ENCODE data around the gene EFEMP1.

EFEMP1 gene

GRCh38 chr2:55896633-55897032 lies 26.9 kb downstream of the EFEMP1 start:
- DNase-seq (ENCODE audit: low spot score) = no peak

GRCh38 chr2:55894720-55895119 lies 28.9 kb downstream of the EFEMP1 start:
- no peak for DNase-seq (ENCODE audit: low spot score)

- no peak for DNase-seq (ENCODE audit: low spot score)
Measured at GRCh38 chr2:55891671-55892094, 31.9 kb downstream of the EFEMP1 start.

- DNase-seq (ENCODE audit: low spot score) = no peak
Measured at GRCh38 chr2:55888936-55889335, 34.6 kb downstream of the EFEMP1 start.

- no peak for DNase-seq (ENCODE audit: low spot score)
Measured at GRCh38 chr2:55887901-55888624, 35.5 kb downstream of the EFEMP1 start.

DNA sequence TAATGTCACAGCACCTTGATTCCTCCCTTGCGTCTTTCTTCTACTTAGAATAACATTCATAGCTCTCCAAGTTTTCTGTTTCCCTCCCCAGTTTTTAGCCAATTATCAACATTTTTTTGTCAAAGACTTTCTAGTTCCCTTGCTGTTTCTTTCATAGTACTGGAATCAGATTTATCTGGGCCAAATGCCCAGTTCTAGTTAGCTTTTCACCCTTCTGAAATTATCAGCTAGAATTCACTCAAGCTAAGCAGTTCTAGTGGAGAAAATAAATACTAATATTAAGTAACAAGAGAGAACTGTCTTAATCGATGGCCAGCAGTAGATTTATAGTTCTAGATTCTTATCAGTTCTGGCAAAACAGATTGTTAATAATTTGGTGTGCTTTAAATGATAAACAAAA lies 36.2 kb downstream of the EFEMP1 start:
- DNase-seq (ENCODE audit: low spot score) = no peak

DNA sequence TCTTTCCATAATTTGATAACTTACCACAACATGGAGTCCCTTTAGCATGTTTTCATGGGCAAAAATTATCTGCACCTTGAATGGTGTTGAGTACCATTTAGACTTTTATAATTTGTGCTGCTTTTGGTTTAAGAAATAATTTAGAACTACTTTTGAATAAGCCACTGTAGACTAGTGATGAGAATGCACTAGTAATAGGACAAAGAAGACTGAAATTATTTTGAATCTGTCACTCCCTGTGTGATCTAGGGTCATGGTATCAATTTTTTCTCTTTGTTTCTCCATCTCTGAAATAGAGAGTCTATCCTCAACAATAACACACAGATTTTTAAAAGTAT lies 37.7 kb downstream of the EFEMP1 start:
- DNase-seq (ENCODE audit: low spot score) = no peak

GRCh38 chr2:55885127-55885943 lies 38.2 kb downstream of the EFEMP1 start:
- no peak for DNase-seq (ENCODE audit: low spot score)

- no peak for DNase-seq (ENCODE audit: low spot score)
Measured at GRCh38 chr2:55883829-55884228, 39.8 kb downstream of the EFEMP1 start.

DNA sequence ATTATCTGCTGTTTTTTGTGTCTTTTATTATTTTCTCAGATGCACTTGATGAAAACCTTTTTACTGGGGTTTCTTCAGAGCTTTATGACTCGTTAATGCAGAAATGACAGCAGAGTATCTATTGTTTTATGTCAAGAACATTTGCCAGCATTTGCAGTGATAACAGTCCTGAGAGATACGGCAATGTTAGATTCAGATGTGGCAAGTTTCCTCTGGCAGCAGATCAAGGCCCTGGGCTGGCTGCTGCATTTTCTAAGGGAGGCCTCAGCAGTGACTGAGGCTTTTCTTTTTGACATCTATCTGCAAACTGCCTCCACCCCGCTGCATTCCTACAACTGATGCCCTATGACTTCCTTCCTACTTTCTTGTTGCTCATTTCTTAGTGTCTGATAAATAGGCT lies 40.2 kb downstream of the EFEMP1 start:
- DNase-seq (ENCODE audit: low spot score) = no peak

GRCh38 chr2:55882954-55883353 lies 40.6 kb downstream of the EFEMP1 start:
- no peak for DNase-seq (ENCODE audit: low spot score)

GRCh38 chr2:55880416-55881143 lies 43.0 kb downstream of the EFEMP1 start:
- no peak for DNase-seq (ENCODE audit: low spot score)

DNA sequence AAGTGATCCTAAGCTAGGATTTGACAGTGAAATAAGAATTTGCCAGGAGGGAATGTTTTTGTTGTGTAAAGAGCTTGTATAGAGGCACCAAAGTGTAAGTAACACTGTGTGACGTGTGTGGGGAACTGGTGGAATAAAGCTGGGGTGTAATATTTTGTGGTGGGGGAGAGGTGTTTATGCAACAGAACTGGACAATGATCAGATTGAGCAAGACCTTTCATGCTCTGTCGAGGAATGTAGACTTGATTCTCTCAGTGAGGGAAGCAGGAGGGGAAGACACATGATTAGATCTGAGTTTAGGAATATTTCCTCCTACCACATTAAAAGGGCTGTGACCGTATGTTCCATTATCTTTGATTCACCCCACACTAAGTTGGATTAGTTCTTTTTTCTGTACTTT lies 43.6 kb downstream of the EFEMP1 start:
- no peak for DNase-seq (ENCODE audit: low spot score)

GRCh38 chr2:55877087-55877436 lies 46.5 kb downstream of the EFEMP1 start:
- no peak for DNase-seq (ENCODE audit: low spot score)

GRCh38 chr2:55876429-55877086 lies 47.0 kb downstream of the EFEMP1 start:
- DNase-seq (ENCODE audit: low spot score) = no peak

DNA sequence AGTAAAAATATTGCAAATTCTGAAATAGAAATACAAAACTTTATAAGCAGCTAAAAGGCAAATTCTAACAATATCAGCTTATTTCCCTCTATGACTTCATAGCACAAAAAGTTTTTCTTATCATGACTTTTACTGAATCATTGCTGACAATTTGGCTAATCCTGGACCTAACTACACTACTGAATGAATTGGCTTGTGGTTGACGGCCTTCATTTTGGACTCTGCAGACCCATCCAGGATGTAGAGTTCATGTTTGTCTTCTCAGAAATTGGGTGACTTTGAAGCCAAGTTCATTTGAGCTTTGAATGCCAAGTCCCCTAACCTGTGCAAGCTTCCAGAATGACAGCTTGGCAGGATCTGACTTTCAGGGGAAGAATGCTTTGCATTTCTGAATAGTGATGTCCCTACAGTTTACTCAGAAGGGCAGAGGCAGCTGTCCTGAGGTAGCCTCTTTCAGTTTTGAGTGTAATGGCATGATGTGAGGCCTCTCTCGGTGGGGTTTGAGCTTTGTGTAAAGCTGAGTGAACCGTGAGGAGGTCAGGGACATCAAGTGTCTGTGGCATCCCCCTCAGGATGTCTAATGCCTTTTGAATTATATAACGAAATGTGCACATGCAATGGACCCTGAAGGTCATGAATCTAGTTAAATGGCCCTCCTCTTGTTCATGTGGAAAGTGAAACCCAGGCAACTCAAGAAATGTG lies 48.0 kb downstream of the EFEMP1 start:
- DNase-seq (ENCODE audit: low spot score) = no peak

DNA sequence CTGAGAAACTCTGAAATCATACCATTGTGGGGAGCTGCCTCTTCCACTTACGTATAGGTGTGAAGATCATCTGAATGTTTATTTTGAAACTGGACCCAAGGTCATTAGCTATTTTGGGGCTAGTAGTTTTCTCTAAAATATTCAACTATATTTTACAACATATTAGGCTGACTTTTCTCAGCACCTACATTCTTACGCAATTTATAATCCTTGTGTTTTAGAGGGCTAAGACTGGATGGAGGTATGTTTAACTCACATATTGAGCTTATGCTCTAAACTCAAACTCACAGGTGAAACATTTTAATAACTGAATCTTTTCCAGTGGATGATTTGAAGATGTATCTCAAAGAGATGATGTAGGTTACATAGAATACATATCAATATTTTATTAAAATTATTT lies 49.2 kb downstream of the EFEMP1 start:
- no peak for DNase-seq (ENCODE audit: low spot score)

- DNase-seq (ENCODE audit: low spot score) = no peak
Measured at GRCh38 chr2:55871637-55872036, 51.9 kb downstream of the EFEMP1 start.

GRCh38 chr2:55869637-55870325 lies 53.8 kb downstream of the EFEMP1 start:
- DNase-seq (ENCODE audit: low spot score) = no peak

DNA sequence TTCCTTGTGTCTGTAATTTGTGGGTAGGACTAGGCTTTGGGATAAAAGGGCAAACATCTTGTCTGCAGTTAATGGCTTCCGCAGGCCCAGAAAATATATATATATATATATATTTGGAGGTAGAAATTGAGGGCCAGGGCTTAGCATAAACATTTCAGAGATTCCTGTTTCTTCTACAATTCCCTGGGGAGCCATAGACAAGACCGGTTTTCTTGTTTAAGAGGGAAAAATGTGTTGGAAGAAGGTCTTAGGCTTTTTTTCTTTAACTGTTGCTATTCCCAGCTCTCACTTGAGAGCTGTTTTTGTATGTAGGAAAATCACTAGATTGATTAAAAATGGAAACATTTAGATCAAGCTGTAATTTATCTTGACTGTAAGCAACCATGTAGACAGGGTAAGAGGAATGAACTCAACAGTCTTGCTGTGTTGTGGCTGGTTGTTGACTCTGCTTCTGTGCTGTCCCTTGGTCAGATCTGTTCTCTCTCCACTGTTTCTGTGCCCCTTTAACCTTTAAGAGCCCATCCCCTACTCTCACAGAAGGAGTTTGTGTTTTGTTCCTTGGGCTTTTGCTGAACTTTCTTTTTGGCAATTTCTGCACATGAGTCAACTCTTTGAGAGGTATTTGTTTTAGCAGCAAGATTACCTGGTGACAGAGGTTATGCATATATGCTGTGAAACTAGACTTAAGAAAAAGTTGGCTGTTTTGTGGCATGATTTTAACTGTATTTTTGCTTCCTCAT lies 58.3 kb downstream of the EFEMP1 start:
- DNase-seq (ENCODE audit: low spot score) = no peak
